Transverse colon (tissue), 4 donors: Measurements from ENCODE around the gene NUDT21.

Experiments used
- CTCF ChIP-seq, 5 experiments: fragments of 200-600 bp in 3 of 5; fragments of 450-650 bp in 2 of 5; sonication (generic) in 3 of 5; IDR thresholded peaks; 1 replicate in 2 of 5; 2 replicates in 3 of 5; pipeline ENCODE4 v1.5.1; 2016 to 2017; ENCODE audit warnings: antibody characterized with exemption in 5 of 5, inconsistent platforms in 3 of 5, mild to moderate bottlenecking in 2 of 5, moderate library complexity in 1 of 5
- POLR2A ChIP-seq: fragments of 450-650 bp; IDR thresholded peaks from one replicate; pipeline ENCODE4 v1.6.1; 2016; ENCODE audit warnings: antibody characterized with exemption, mild to moderate bottlenecking, moderate library complexity
- POLR2AphosphoS5 ChIP-seq, 3 donors: sonication (generic); formaldehyde crosslinking; IDR thresholded peaks; one replicate each; pipeline ENCODE4 v1.6.1; 2016; ENCODE audit warnings: antibody characterized with exemption in 3 of 3

GRCh38 chr16:56414366-56414765 is 36.8 kb downstream of the NUDT21 start:
- TF ChIP-seq CTCF (IDR thresholded peaks at IDR 0.05) (no peak), POLR2AphosphoS5 (IDR thresholded peaks at IDR 0.05) (no peak), POLR2A (no peak)
